OCI-LY1 (cell line): ENCODE results near the gene BCL7B.
A peak's percentile ranks its signal among the peaks of the same experiment; 100 is the strongest.
"Not testable (repeated sequence)": the region's sequence is repeated elsewhere in the genome, so short reads cannot be mapped to it uniquely, and the experiment has no call there.

Source experiments
- H2AFZ ChIP-seq: fragments of 200-600 bp; sonication (generic), shearing (Covaris generic); 2 replicates; pipeline ENCODE4 v1.6.0; 2014; ENCODE audit warnings: antibody characterized with exemption, mild to moderate bottlenecking, low read length
- H3F3A ChIP-seq: fragments of 200-600 bp; sonication (generic), shearing (Covaris generic); 2 replicates; pipeline ENCODE4 v1.6.0; 2014; ENCODE audit warnings: mild to moderate bottlenecking, antibody characterized with exemption, low read length, moderate library complexity; ENCODE audit not compliant: insufficient read depth
- H3K27ac ChIP-seq: fragments of 200-600 bp; sonication (generic); 2 replicates; pipeline ENCODE4 v1.5.1; 2014; ENCODE audit warnings: low read length, mixed run types, mild to moderate bottlenecking, low read depth; ENCODE audit not compliant: poor library complexity, severe bottlenecking
- H3K27me3 ChIP-seq: fragments of 200-600 bp; sonication (generic); 2 replicates; pipeline ENCODE4 v1.6.0; 2014; ENCODE audit warnings: antibody characterized with exemption, mild to moderate bottlenecking, low read length, moderate library complexity; ENCODE audit not compliant: insufficient read depth
- H3K36me3 ChIP-seq: fragments of 200-600 bp; sonication (generic); 2 replicates; pipeline ENCODE4 v1.6.1; 2014; ENCODE audit warnings: mild to moderate bottlenecking, antibody characterized with exemption, low read length, moderate library complexity, mixed read lengths; ENCODE audit not compliant: insufficient read depth
- H3K4me1 ChIP-seq: fragments of 200-600 bp; sonication (generic); 2 replicates; pipeline ENCODE4 v1.5.1; 2014; ENCODE audit warnings: mild to moderate bottlenecking, low read length, moderate library complexity; ENCODE audit not compliant: insufficient read depth, severe bottlenecking
- H3K4me2 ChIP-seq: fragments of 200-600 bp; sonication (generic), shearing (Covaris generic); 2 replicates; pipeline ENCODE4 v1.6.1; 2014; ENCODE audit warnings: low read length
- H3K4me3 ChIP-seq: fragments of 200-600 bp; sonication (generic); 2 replicates; pipeline ENCODE4 v1.5.1; 2014; ENCODE audit warnings: low read length, low read depth, mild to moderate bottlenecking, mixed read lengths; ENCODE audit not compliant: poor library complexity, severe bottlenecking
- H3K79me2 ChIP-seq: fragments of 200-600 bp; shearing (Covaris generic); 2 replicates; pipeline ENCODE4 v1.6.1; 2016; ENCODE audit warnings: mixed run types, low read length, mixed read lengths; ENCODE audit not compliant: insufficient read depth
- H3K9ac ChIP-seq: fragments of 200-600 bp; sonication (generic), shearing (Covaris generic); 2 replicates; pipeline ENCODE4 v1.6.1; 2014; ENCODE audit warnings: mild to moderate bottlenecking, low read length, mixed read lengths
- H3K9me2 ChIP-seq: fragments of 200-600 bp; sonication (generic), shearing (Covaris generic); 2 replicates; pipeline ENCODE4 v1.6.1; 2014; ENCODE audit warnings: low read depth, mild to moderate bottlenecking, low read length, mixed read lengths
- H3K9me3 ChIP-seq: fragments of 200-600 bp; shearing (Covaris generic); 2 replicates; pipeline ENCODE4 v1.6.1; 2014; ENCODE audit warnings: low read length, mixed read lengths
- H4K20me1 ChIP-seq: fragments of 200-600 bp; sonication (generic), shearing (Covaris generic); 2 replicates; pipeline ENCODE4 v1.6.0; 2016; ENCODE audit warnings: mild to moderate bottlenecking, low read length; ENCODE audit not compliant: insufficient read depth
- EZH2 ChIP-seq: fragments of 200-600 bp; sonication (generic), shearing (Covaris generic); IDR thresholded peaks from 2 replicates; pipeline ENCODE4 v1.8.0; 2017; ENCODE audit warnings: borderline replicate concordance, mixed run types, mild to moderate bottlenecking, antibody characterized with exemption, low read length, moderate library complexity, mixed read lengths
- TF ChIP-seq, protein P1 (sequence below): fragments of 200-600 bp; sonication (generic), shearing (Covaris generic); IDR thresholded peaks from 2 replicates; pipeline ENCODE4 v1.5.1; 2017; ENCODE audit warnings: mild to moderate bottlenecking, antibody characterized with exemption, low read length, moderate library complexity, mixed read lengths

Gene BCL7B

DNA sequence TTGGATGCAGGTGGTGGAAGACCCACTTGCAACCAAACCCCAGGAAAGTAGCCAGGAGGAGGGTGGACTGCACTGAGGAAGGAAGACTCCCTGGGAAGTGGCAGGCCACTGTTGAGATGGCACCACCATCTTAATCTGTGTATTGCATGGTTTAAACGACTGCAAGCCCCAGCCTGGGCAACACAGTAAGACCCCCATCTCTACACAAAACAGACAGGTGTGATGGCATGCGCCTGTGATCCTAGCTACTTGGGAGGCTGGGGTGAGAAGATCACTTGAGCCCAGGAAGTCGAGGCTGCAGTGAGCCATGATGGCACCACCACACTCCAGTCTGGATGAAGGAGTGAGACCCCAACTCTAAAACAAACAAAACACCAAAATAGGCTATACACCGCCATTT lies 9.7 kb upstream of the BCL7B start:
- no peak for TF ChIP-seq EZH2
- TF ChIP-seq, protein P1, sequence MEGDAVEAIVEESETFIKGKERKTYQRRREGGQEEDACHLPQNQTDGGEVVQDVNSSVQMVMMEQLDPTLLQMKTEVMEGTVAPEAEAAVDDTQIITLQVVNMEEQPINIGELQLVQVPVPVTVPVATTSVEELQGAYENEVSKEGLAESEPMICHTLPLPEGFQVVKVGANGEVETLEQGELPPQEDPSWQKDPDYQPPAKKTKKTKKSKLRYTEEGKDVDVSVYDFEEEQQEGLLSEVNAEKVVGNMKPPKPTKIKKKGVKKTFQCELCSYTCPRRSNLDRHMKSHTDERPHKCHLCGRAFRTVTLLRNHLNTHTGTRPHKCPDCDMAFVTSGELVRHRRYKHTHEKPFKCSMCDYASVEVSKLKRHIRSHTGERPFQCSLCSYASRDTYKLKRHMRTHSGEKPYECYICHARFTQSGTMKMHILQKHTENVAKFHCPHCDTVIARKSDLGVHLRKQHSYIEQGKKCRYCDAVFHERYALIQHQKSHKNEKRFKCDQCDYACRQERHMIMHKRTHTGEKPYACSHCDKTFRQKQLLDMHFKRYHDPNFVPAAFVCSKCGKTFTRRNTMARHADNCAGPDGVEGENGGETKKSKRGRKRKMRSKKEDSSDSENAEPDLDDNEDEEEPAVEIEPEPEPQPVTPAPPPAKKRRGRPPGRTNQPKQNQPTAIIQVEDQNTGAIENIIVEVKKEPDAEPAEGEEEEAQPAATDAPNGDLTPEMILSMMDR, result no peak
- Histone ChIP-seq H3K4me1 (peaks cover 5% of the 10 kb centered on the region), H3K27me3 (no peaks in the 10 kb centered on the region), H3K9me2 (no peaks in the 10 kb centered on the region), H3K4me3 (no peak overlapping the region), H3K36me3 (peaks cover 38% of the 10 kb centered on the region), H3K4me2 (no peak overlapping the region), H3K27ac (no peak overlapping the region), H3K9ac (no peak overlapping the region), H3K79me2 (no peaks in the 10 kb centered on the region), H3F3A (no peaks in the 10 kb centered on the region), H3K9me3 (0 out of 2 replicates have a peak, but pooled peaks cover 2% of the 10 kb centered on the region), H2AFZ (no peak overlapping the region), H4K20me1 (no peaks in the 10 kb centered on the region)

DNA sequence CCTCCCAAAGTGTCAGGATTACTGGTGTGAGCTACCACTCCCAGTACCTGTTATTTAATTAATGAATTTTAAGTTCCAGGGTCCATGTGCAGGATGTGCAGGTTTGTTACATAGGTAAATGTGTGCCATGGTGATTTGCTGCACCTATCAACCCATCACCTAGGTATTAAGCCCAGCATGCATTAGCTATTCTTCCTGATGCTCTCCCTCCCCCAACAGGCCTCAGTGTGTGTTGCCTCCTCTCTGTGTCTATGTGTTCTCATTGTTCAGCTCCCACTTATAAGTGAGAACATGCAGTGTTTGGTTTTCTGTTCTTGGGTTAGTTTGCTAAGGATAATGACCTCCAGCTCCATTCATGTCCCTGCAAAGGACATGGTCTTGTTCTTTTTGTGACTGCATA lies 8.9 kb upstream of the BCL7B start:
- H3K4me1 ChIP-seq, H2AFZ ChIP-seq, H3K27ac ChIP-seq, H3K9me3 ChIP-seq, H3K27me3 ChIP-seq, H4K20me1 ChIP-seq, H3K9ac ChIP-seq, H3F3A ChIP-seq, H3K79me2 ChIP-seq, H3K9me2 ChIP-seq, H3K4me3 ChIP-seq, H3K4me2 ChIP-seq: not testable (repeated sequence)
- peaks cover 32% of the 10 kb centered on the region for H3K36me3 ChIP-seq

DNA sequence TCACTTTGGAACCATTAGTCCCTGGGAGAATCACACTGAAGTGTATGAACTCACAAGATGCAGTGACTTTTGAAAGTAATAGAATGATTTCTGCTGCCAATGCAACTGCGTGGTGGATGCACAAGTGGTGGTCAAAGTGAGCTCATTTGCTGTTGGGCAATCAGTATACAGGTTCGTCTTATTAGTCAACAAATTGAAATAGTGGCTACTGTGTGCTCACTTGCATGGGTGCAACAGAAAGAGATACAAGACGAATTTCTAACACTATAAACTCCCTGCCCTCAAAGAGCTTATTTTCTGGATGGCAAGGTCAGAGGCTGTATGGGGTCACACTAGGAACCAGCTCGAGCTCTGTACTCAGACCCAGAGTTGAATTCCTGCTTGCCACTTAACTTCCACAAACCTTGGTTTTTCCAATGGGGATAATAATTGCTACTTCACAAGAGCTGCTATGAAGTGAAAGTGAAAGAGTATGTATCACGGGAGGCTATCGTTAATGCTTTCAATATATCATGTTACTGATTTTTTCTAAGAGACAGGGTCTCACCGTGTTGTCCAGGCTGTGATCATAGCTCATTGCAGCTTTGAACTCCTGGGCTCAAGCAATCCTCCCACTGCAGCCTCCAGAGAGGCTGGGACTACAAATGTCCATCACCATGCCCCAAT lies 8.3 kb upstream of the BCL7B start:
- Histone ChIP-seq H3K27me3 (no peaks in the 10 kb centered on the region), H3K4me1 (peaks cover 5% of the 10 kb centered on the region), H3K27ac (no peak overlapping the region), H3K9ac (peak overlapping the region; percentile 10; the same call in 1 of the 2 replicates), H3K79me2 (no peaks in the 10 kb centered on the region), H3K4me2 (peak overlapping the region; percentile 57), H3K9me2 (no peaks in the 10 kb centered on the region), H3F3A (no peaks in the 10 kb centered on the region), H3K9me3 (0 out of 2 replicates have a peak, but pooled peaks cover 2% of the 10 kb centered on the region), H3K4me3 (peak overlapping the region; percentile 5), H3K36me3 (peaks cover 26% of the 10 kb centered on the region), H4K20me1 (no peaks in the 10 kb centered on the region), H2AFZ (no peak overlapping the region)
- TF ChIP-seq, protein P1, result no peak
- TF ChIP-seq EZH2, result no peak
